Measurements from ENCODE around the gene NRL. TPM values are rescaled to one million over a fixed set of nuclear protein-coding genes. Genes with fewer than 3 reads are reported as not detected.

The NRL gene
- total RNA-seq, 2 experiments from 2014 or later: 4.6 to 7.5 TPM

GRCh38 chr14:24159777-24160498 is 45.2 kb upstream of the NRL start:
- TF ChIP-seq CTCF (conservative IDR thresholded peaks at IDR 0.05; ENCODE audit: low read length): no peak
- no peak for TF ChIP-seq EZH2phosphoT487 (IDR thresholded peaks at IDR 0.05; ENCODE audit: borderline replicate concordance, low read depth, low read length)
- Histone ChIP-seq H3K79me2 (ENCODE audit: insufficient read depth, low read depth, low read length) (peaks cover 7% of the 10 kb centered on the region; the same call in 1 of the 2 replicates), H2AFZ (ENCODE audit: low read length) (no peak overlapping the region), H3K36me3 (ENCODE audit: insufficient read depth, low read length) (peaks cover 69% of the 10 kb centered on the region), H3K4me2 (ENCODE audit: low read length) (no peak overlapping the region), H3K9me3 (ENCODE audit: low read length) (no peaks in the 10 kb centered on the region), H3K4me3 (ENCODE audit: low read depth, low read length, poor library complexity, severe bottlenecking) (no peak overlapping the region), H4K20me1 (ENCODE audit: insufficient read depth, low read length) (no peaks in the 10 kb centered on the region), H3K4me1 (ENCODE audit: insufficient read depth, low read length, poor library complexity, severe bottlenecking) (peaks cover 16% of the 10 kb centered on the region), H3K9me2 (ENCODE audit: insufficient read depth, low read length) (no peaks in the 10 kb centered on the region), H3K27ac (ENCODE audit: low read depth, low read length, poor library complexity, severe bottlenecking) (no peak overlapping the region)
- ChIA-PET CTCF (ENCODE audit: unreplicated experiment) (interaction anchor here (2.1 kb wide), 1 partner anchor 52 kb away, joined by 8 read pairs; no protein-coding TSS in a partner anchor), POLR2A (interaction anchor here (0.7 to 2.7 kb wide), 3 partner anchors 11 to 597 kb away, joined by 3 to 15 read pairs (median 4); partner anchors contain the start of genes PSME2 and RNF31)
- no peak for DNase-seq (ENCODE audit: low spot score)
- intact Hi-C loops (cut with micrococcal nuclease; ENCODE audit: unreplicated experiment): loop anchor here (2.0 kb wide), 1 partner anchor 29 kb away; the partner anchor contains the start of gene IPO4
- no TSS peak for BruUV-seq (replicated peaks)

- Histone ChIP-seq H3K9me3 (ENCODE audit: low read length) (no peaks in the 10 kb centered on the region), H3K36me3 (ENCODE audit: insufficient read depth, low read length) (peaks cover 65% of the 10 kb centered on the region), H3K4me2 (ENCODE audit: low read length) (no peak overlapping the region), H3K4me1 (ENCODE audit: insufficient read depth, low read length, poor library complexity, severe bottlenecking) (peaks cover 14% of the 10 kb centered on the region), H3K27ac (ENCODE audit: low read depth, low read length, poor library complexity, severe bottlenecking) (no peak overlapping the region), H3K4me3 (ENCODE audit: low read depth, low read length, poor library complexity, severe bottlenecking) (no peak overlapping the region), H3K79me2 (ENCODE audit: insufficient read depth, low read depth, low read length) (peaks cover 6% of the 10 kb centered on the region; the same call in 1 of the 2 replicates), H4K20me1 (ENCODE audit: insufficient read depth, low read length) (no peaks in the 10 kb centered on the region), H3K9me2 (ENCODE audit: insufficient read depth, low read length) (no peaks in the 10 kb centered on the region), H2AFZ (ENCODE audit: low read length) (no peak overlapping the region)
- TF ChIP-seq CTCF (conservative IDR thresholded peaks at IDR 0.05; ENCODE audit: low read length) (no peak), EZH2phosphoT487 (IDR thresholded peaks at IDR 0.05; ENCODE audit: borderline replicate concordance, low read depth, low read length) (no peak)
- POLR2A ChIA-PET: no interaction called here
- intact Hi-C loops (cut with micrococcal nuclease; ENCODE audit: unreplicated experiment): no loop called here
- CTCF ChIA-PET (ENCODE audit: unreplicated experiment): no interaction called here
- no peak for DNase-seq (ENCODE audit: low spot score)
- no TSS peak for BruUV-seq (replicated peaks)
Measured at GRCh38 chr14:24157331-24157730, 42.6 kb upstream of the NRL start.

GRCh38 chr14:24156840-24157239 is 42.1 kb upstream of the NRL start:
- H3K36me3 ChIP-seq (ENCODE audit: insufficient read depth, low read length): peaks cover 69% of the 10 kb centered on the region
- H3K4me3 ChIP-seq (ENCODE audit: low read depth, low read length, poor library complexity, severe bottlenecking): no peak overlapping the region
- ChIA-PET CTCF (ENCODE audit: unreplicated experiment) (interaction anchor here (0.5 kb wide), 1 partner anchor 78 kb away, joined by 9 read pairs; no protein-coding TSS in a partner anchor), POLR2A (interaction anchor here (0.6 to 1.7 kb wide), 2 partner anchors 10 to 25 kb away, joined by 3 to 8 read pairs; partner anchors contain the start of genes PSME2 and RNF31)
- peaks cover 2% of the 10 kb centered on the region; the same call in 1 of the 2 replicates for H3K79me2 ChIP-seq (ENCODE audit: insufficient read depth, low read depth, low read length)
- H3K4me1 ChIP-seq (ENCODE audit: insufficient read depth, low read length, poor library complexity, severe bottlenecking): peaks cover 10% of the 10 kb centered on the region
- H2AFZ ChIP-seq (ENCODE audit: low read length): no peak overlapping the region
- no peak for TF ChIP-seq EZH2phosphoT487 (IDR thresholded peaks at IDR 0.05; ENCODE audit: borderline replicate concordance, low read depth, low read length)
- H4K20me1 ChIP-seq (ENCODE audit: insufficient read depth, low read length): no peaks in the 10 kb centered on the region
- BruUV-seq (replicated peaks): no TSS peak
- no peak overlapping the region for H3K4me2 ChIP-seq (ENCODE audit: low read length)
- intact Hi-C loops (cut with micrococcal nuclease; ENCODE audit: unreplicated experiment): no loop called here
- DNase-seq (ENCODE audit: low spot score): no peak
- no peak overlapping the region for H3K27ac ChIP-seq (ENCODE audit: low read depth, low read length, poor library complexity, severe bottlenecking)
- H3K9me2 ChIP-seq (ENCODE audit: insufficient read depth, low read length): no peaks in the 10 kb centered on the region
- no peaks in the 10 kb centered on the region for H3K9me3 ChIP-seq (ENCODE audit: low read length)
